H1 (cell line): ENCODE measurements around the gene CPED1. TPM values are rescaled to one million over a fixed set of nuclear protein-coding genes. Genes with fewer than 3 reads are reported as not detected.

ENCODE experiments used
- CTCF ChIA-PET: fragments of 300-600 bp; sonication (Branson Sonifier 250); formaldehyde crosslinking; loops from one replicate; lab custom pipeline; 2021; ENCODE audit not compliant: partially characterized antibody; lab: Charles Lee
- POLR2A ChIA-PET: fragments of 300-600 bp; sonication (Branson Sonifier 250); formaldehyde crosslinking; loops from one replicate; lab custom pipeline; 2021; ENCODE audit warnings: inconsistent platforms; ENCODE audit not compliant: partially characterized antibody; lab: Charles Lee
- DNase-seq, 2 experiments: peaks; one replicate each; pipeline versions ENCODE4 v3.0.0 to v3.0.0-alpha.2; 2010 to 2022; ENCODE audit warnings: low spot score in 2 of 2, low read depth in 1 of 2, mixed read lengths in 1 of 2
- FAIRE-seq: peaks from 2 replicates; lab custom pipeline; 2011; peaks lifted over from hg19 to GRCh38; lab: Jason Lieb, UNC
- H2AFZ ChIP-seq: 2 replicates; pipeline ENCODE4 v1.8.1; 2012; ENCODE audit warnings: low read length, inconsistent platforms
- H2AK5ac ChIP-seq: 2 replicates; pipeline ENCODE4 v1.6.1; 2013; ENCODE audit warnings: low read depth, low read length
- H2BK120ac ChIP-seq: replicated peaks from 2 replicates; pipeline ENCODE3; 2013; ENCODE audit warnings: low read depth, low read length, inconsistent platforms
- H2BK12ac ChIP-seq: 2 replicates; pipeline ENCODE4 v1.6.1; 2013; ENCODE audit warnings: low read depth, low read length
- H2BK15ac ChIP-seq: 2 replicates; pipeline ENCODE4 v1.6.1; 2013; ENCODE audit warnings: low read length
- H2BK20ac ChIP-seq: 2 replicates; pipeline ENCODE4 v1.6.1; 2013; ENCODE audit warnings: low read length
- H2BK5ac ChIP-seq: 2 replicates; pipeline ENCODE4 v1.6.1; 2013; ENCODE audit warnings: low read depth, low read length
- H3K14ac ChIP-seq: 2 replicates; pipeline ENCODE4 v1.6.1; 2013; ENCODE audit warnings: inconsistent platforms; ENCODE audit not compliant: insufficient read length
- H3K18ac ChIP-seq: 2 replicates; pipeline ENCODE4 v1.6.1; 2013; ENCODE audit warnings: low read length; ENCODE audit errors: extremely low read depth
- H3K23ac ChIP-seq: 2 replicates; pipeline ENCODE4 v1.6.1; 2013; ENCODE audit warnings: inconsistent platforms; ENCODE audit not compliant: insufficient read length
- H3K23me2 ChIP-seq: 2 replicates; pipeline ENCODE4 v1.6.1; 2013; ENCODE audit warnings: low read depth, low read length
- H3K27ac ChIP-seq: 2 replicates; pipeline ENCODE4 v1.6.1; 2011; ENCODE audit warnings: low read depth, low read length, inconsistent platforms
- H3K27me3 ChIP-seq, 4 experiments: replicated peaks in 1 of 4; 1 replicate in 1 of 4; 2 replicates in 3 of 4; pipeline versions ENCODE4 v1.6.1 to v1.8.1; 2011 to 2013; ENCODE audit warnings: low read length in 3 of 4, mild to moderate bottlenecking in 3 of 4, inconsistent platforms in 2 of 4, mixed read lengths in 2 of 4, moderate library complexity in 1 of 4; ENCODE audit not compliant: control insufficient read depth in 3 of 4, insufficient read depth in 3 of 4; ENCODE audit errors: extremely low read depth in 1 of 4
- H3K36me3 ChIP-seq, 4 experiments: 2 replicates each; pipeline versions ENCODE4 v1.6.1 to v1.8.1; 2011 to 2013; ENCODE audit warnings: mild to moderate bottlenecking in 4 of 4, low read length in 3 of 4, moderate library complexity in 2 of 4, control low read depth in 1 of 4, inconsistent platforms in 1 of 4; ENCODE audit not compliant: insufficient read depth in 4 of 4, control insufficient read depth in 2 of 4
- H3K4ac ChIP-seq: replicated peaks from 2 replicates; pipeline ENCODE3; 2013; ENCODE audit warnings: low read length, low read depth, mixed read lengths, inconsistent platforms; ENCODE audit not compliant: insufficient read length
- H3K4me1 ChIP-seq, 4 experiments: replicated peaks in 1 of 4; 1 replicate in 1 of 4; 2 replicates in 3 of 4; pipeline versions ENCODE4 v1.6.1 to v1.8.1; 2011 to 2013; ENCODE audit warnings: low read length in 3 of 4, inconsistent platforms in 2 of 4, mixed read lengths in 1 of 4; ENCODE audit not compliant: insufficient read depth in 4 of 4, control insufficient read depth in 3 of 4
- H3K4me2 ChIP-seq, 2 experiments: 2 replicates each; pipeline versions ENCODE4 v1.6.1 to v1.8.1; 2011 to 2013; ENCODE audit warnings: low read depth in 2 of 2, low read length in 2 of 2, control low read depth in 1 of 2, inconsistent platforms in 1 of 2, mild to moderate bottlenecking in 1 of 2; ENCODE audit not compliant: insufficient read depth in 1 of 2
- H3K4me3 ChIP-seq, 4 experiments: fragments of 200-600, 300-600 bp in 1 of 4; sonication (generic), shearing (Covaris generic), sonication (Bioruptor Twin) in 1 of 4; 2 replicates each; pipeline versions ENCODE4 v1.5.1 to v1.8.1; 2011 to 2016; ENCODE audit warnings: low read length in 4 of 4, low read depth in 3 of 4, control low read depth in 2 of 4, inconsistent platforms in 2 of 4, mild to moderate bottlenecking in 2 of 4, mixed read lengths in 1 of 4, moderate library complexity in 1 of 4; ENCODE audit not compliant: insufficient read depth in 2 of 4; ENCODE audit errors: extremely low read depth in 1 of 4
- H3K56ac ChIP-seq: replicated peaks from 2 replicates; pipeline ENCODE3; 2013; ENCODE audit warnings: low read depth, mild to moderate bottlenecking, mixed read lengths, low read length, inconsistent platforms; ENCODE audit not compliant: insufficient read length
- H3K79me1 ChIP-seq: 2 replicates; pipeline ENCODE4 v1.6.1; 2013; ENCODE audit warnings: low read depth, low read length, control low read depth
- H3K79me2 ChIP-seq, 2 experiments: 2 replicates each; pipeline versions ENCODE4 v1.6.1 to v1.8.1; 2012 to 2013; ENCODE audit warnings: low read length in 2 of 2, mild to moderate bottlenecking in 2 of 2, inconsistent platforms in 1 of 2; ENCODE audit not compliant: insufficient read depth in 2 of 2, control insufficient read depth in 1 of 2
- H3K9ac ChIP-seq, 4 experiments: replicated peaks in 1 of 4; 1 replicate in 1 of 4; 2 replicates in 3 of 4; pipeline versions ENCODE4 v1.6.1 to v1.8.1; 2011 to 2013; ENCODE audit warnings: low read depth in 3 of 4, low read length in 3 of 4, control low read depth in 2 of 4, mild to moderate bottlenecking in 2 of 4, moderate library complexity in 2 of 4, inconsistent platforms in 1 of 4; ENCODE audit errors: extremely low read depth in 1 of 4
- H3K9me3 ChIP-seq, 2 experiments: 2 replicates each; pipeline versions ENCODE4 v1.6.1 to v1.8.1; 2012 to 2013; ENCODE audit warnings: mild to moderate bottlenecking in 2 of 2, moderate library complexity in 2 of 2, control low read depth in 1 of 2, inconsistent platforms in 1 of 2, low read depth in 1 of 2, low read length in 1 of 2, mixed read lengths in 1 of 2; ENCODE audit not compliant: insufficient read depth in 2 of 2
- H4K20me1 ChIP-seq, 2 experiments: replicated peaks in 1 of 2; 2 replicates each; pipeline versions ENCODE3 to v1.8.1; 2011 to 2013; ENCODE audit warnings: inconsistent platforms in 2 of 2, low read length in 2 of 2, mild to moderate bottlenecking in 1 of 2; ENCODE audit not compliant: insufficient read depth in 2 of 2, control insufficient read depth in 1 of 2
- H4K5ac ChIP-seq: 2 replicates; pipeline ENCODE4 v1.6.1; 2013; ENCODE audit warnings: low read length, low read depth, mixed read lengths, inconsistent platforms; ENCODE audit not compliant: insufficient read length
- H4K8ac ChIP-seq: 2 replicates; pipeline ENCODE4 v1.8.0; 2013; ENCODE audit warnings: mild to moderate bottlenecking, moderate library complexity, low read length, inconsistent platforms; ENCODE audit not compliant: insufficient read depth; ENCODE audit errors: extremely low read depth
- H4K91ac ChIP-seq: replicated peaks from 2 replicates; pipeline ENCODE3; 2013; ENCODE audit warnings: low read length, mixed read lengths, inconsistent platforms; ENCODE audit not compliant: insufficient read length
- CBX8 ChIP-seq: fragments of 300-800, 300-1000 bp; sonication (generic); IDR thresholded peaks from 2 replicates; pipeline ENCODE4 v1.7.1; 2016; ENCODE audit warnings: low read depth, low read length, borderline replicate concordance
- GTF2F1 ChIP-seq: IDR thresholded peaks from 2 replicates; pipeline ENCODE4 v1.6.1; 2012; ENCODE audit warnings: low read depth, low read length, improper control_type of control experiment, borderline replicate concordance
- JUN ChIP-seq: IDR thresholded peaks from 2 replicates; pipeline ENCODE4 v1.6.1; 2011; ENCODE audit warnings: low read depth, mild to moderate bottlenecking, improper control_type of control experiment, low read length
- KDM4A ChIP-seq: IDR thresholded peaks from one replicate; pipeline ENCODE4 v1.7.1; 2012; ENCODE audit warnings: low read depth, mild to moderate bottlenecking, moderate library complexity, low read length, inconsistent platforms; ENCODE audit not compliant: severe bottlenecking
- RBBP5 ChIP-seq: IDR thresholded peaks from 2 replicates; pipeline ENCODE4 v1.7.1; 2012; ENCODE audit warnings: low read depth, mild to moderate bottlenecking, inconsistent platforms, low read length, moderate library complexity, borderline replicate concordance
- SAP30 ChIP-seq: fragments of 300-600 bp; sonication (generic); IDR thresholded peaks from 2 replicates; pipeline ENCODE4 v1.7.1; 2012; ENCODE audit warnings: low read length, moderate library complexity, mild to moderate bottlenecking, inconsistent platforms; ENCODE audit not compliant: insufficient read depth, insufficient replicate concordance
- WGBS, 2 experiments: shearing (Covaris generic) in 1 of 2; methylation state at CpG; one replicate each; pipeline versions ENCODE4 v1.1.6 to v1.1.7; 2013 to 2015; ENCODE audit warnings: low lambda C conversion rate in 2 of 2, mixed read lengths in 2 of 2, inconsistent platforms in 1 of 2, low coverage in 1 of 2, missing lambda C conversion rate in 1 of 2; ENCODE audit not compliant: insufficient replicate concordance in 2 of 2, insufficient coverage in 1 of 2, insufficient read length in 1 of 2; ENCODE audit errors: extremely low coverage in 1 of 2, missing lambda C conversion rate in 1 of 2; 5-methylcytosine and 5-hydroxymethylcytosine counted together
- polyA plus RNA-seq, 7 experiments: library from polyadenylated mRNA; depleted of rRNA in 3 of 7; stranded (reverse) in 5 of 7; unstranded in 2 of 7; fragments of >200 nt in 5 of 7; fragments of 200-250 nt in 2 of 7; gene quantifications; 1 replicate in 5 of 7; 2 replicates in 1 of 7; 4 replicates in 1 of 7; pipeline versions ENCODE4 v1.2.1 to v1.2.3, GENCODE V29; 2011 to 2013; ENCODE audit warnings: missing spikeins in 2 of 7, mixed read lengths in 2 of 7
- total RNA-seq: library from RNA; stranded (reverse); fragmentation: NEBNext Ultra II Directional; extraction: Animal tissue kit (Norgen Biotek cat#: 25700); gene quantifications from 2 replicates; pipeline ENCODE4 v1.2.1, GENCODE V29; 2021
- TF ChIP-seq, protein P1 (sequence below), 3 experiments: IDR thresholded peaks; 1 replicate in 2 of 3; 2 replicates in 1 of 3; pipeline versions ENCODE4 v1.5.1 to v1.6.1; 2011; ENCODE audit warnings: low read length in 3 of 3, mild to moderate bottlenecking in 3 of 3, inconsistent platforms in 2 of 3, low read depth in 1 of 3, moderate library complexity in 1 of 3; ENCODE audit not compliant: insufficient read depth in 1 of 3; ENCODE audit errors: control extremely low read depth in 1 of 3

The CPED1 gene
- total and polyA plus RNA-seq, 2 of the 8 experiments (the other 6 are each of a cell fraction or from before 2014, with no cell fraction given): 0.08 to 0.39 TPM

DNA sequence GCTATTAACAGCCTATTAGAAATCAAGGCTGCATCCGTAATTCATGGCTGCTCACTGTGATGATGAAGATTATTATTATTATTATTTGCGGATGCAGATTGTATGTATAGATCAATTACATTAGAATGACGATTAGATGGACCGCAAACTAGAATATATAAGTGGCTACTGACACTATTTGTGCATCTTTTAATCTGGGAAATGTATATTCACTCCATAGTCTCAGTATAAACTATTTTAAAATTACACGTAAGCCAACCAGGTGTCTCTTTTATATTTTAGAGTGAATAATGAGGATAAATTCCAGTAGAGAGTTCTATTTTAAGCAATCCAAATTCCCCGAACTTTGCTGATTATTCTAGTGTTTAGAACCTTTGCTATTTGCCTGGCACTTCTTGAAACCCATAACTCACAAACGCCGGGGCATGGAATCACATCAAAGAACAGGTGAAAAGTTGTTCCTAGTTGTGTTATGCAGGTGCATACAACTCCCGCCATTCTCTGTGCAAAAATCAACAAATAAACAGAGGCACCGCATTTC is 38.4 kb upstream of the CPED1 start:
- Histone ChIP-seq H4K8ac (no peak overlapping the region), H3K9ac (peak overlapping the region; percentile 64 to 89 (median 73)), H3K14ac (no peak overlapping the region), H3K79me1 (no peaks in the 10 kb centered on the region), H3K4ac (no peak overlapping the region), H2BK120ac (no peak overlapping the region), H3K4me3 (peak overlapping the region; percentile 52 to 86 (median 66)), H3K23me2 (peaks cover 3% of the 10 kb centered on the region; the same call in 1 of the 2 replicates), H3K18ac (no peak overlapping the region), H2BK15ac (no peak overlapping the region), H3K4me2 (peak overlapping the region; percentile 61 to 70), H3K23ac (no peak overlapping the region), H4K20me1 (peaks cover 0 to 3% of the 10 kb centered on the region in 2 experiments), H2AFZ (0 out of 2 replicates have a peak overlapping the region, but pooled peaks have one; percentile 76), H3K27me3 (no peaks in the 10 kb centered on the region), H2BK5ac (no peak overlapping the region), H2BK12ac (no peak overlapping the region), H3K79me2 (peaks cover 0 to 19% of the 10 kb centered on the region in 2 experiments; a peak in 2 of 4 replicates), H3K56ac (no peak overlapping the region), H4K5ac (no peak overlapping the region), H2BK20ac (no peak overlapping the region), H3K4me1 (no peaks in the 10 kb centered on the region), H4K91ac (no peak overlapping the region), H3K27ac (peak overlapping the region; percentile 69; the same call in 1 of the 2 replicates), H2AK5ac (no peak overlapping the region), H3K36me3 (peaks cover 0 to 27% (median 5%) of the 10 kb centered on the region in 4 experiments; a peak in 2 of 8 replicates), H3K9me3 (no peaks in the 10 kb centered on the region)
- WGBS, 2 experiments: 6% methylated on average over 10 of the region's 10 CpGs; no CpG with 5 or more reads in 1 of the 2 experiments
- FAIRE-seq (no peak), DNase-seq (no peak)
- POLR2A ChIA-PET: interaction anchor here (0.6 to 1.5 kb wide), 19 partner anchors 8 to 1836 kb away, joined by 3 to 17 read pairs (median 3); partner anchors contain the start of gene TSPAN12
- CTCF ChIA-PET: interaction anchor here (0.6 to 0.7 kb wide), 2 partner anchors 1493 to 1687 kb away, joined by 3 read pairs; no protein-coding TSS in a partner anchor
- no peak for TF ChIP-seq JUN
- TF ChIP-seq, protein P1, sequence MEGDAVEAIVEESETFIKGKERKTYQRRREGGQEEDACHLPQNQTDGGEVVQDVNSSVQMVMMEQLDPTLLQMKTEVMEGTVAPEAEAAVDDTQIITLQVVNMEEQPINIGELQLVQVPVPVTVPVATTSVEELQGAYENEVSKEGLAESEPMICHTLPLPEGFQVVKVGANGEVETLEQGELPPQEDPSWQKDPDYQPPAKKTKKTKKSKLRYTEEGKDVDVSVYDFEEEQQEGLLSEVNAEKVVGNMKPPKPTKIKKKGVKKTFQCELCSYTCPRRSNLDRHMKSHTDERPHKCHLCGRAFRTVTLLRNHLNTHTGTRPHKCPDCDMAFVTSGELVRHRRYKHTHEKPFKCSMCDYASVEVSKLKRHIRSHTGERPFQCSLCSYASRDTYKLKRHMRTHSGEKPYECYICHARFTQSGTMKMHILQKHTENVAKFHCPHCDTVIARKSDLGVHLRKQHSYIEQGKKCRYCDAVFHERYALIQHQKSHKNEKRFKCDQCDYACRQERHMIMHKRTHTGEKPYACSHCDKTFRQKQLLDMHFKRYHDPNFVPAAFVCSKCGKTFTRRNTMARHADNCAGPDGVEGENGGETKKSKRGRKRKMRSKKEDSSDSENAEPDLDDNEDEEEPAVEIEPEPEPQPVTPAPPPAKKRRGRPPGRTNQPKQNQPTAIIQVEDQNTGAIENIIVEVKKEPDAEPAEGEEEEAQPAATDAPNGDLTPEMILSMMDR (IDR thresholded peaks at IDR 0.05; ENCODE audit: control extremely low read depth in 1 of 3, insufficient read depth in 1 of 3, low read depth in 1 of 3, low read length in 3 of 3): no peak
- no peak for TF ChIP-seq SAP30
- TF ChIP-seq GTF2F1: no peak
- TF ChIP-seq CBX8: no peak
- no peak for TF ChIP-seq RBBP5
- TF ChIP-seq KDM4A: peak; percentile 13
